Loucy (cell line): ENCODE data around the gene RPE.

Experiments
- H2AFZ ChIP-seq: fragments of 200-600 bp; sonication (generic); 2 replicates; pipeline ENCODE4 v1.6.0; 2016; ENCODE audit warnings: antibody characterized with exemption, mild to moderate bottlenecking, low read length, moderate library complexity
- H3F3A ChIP-seq: fragments of 200-600 bp; 2 replicates; pipeline ENCODE4 v1.6.0; 2016; ENCODE audit warnings: antibody characterized with exemption, low read depth, mild to moderate bottlenecking
- H3K27me3 ChIP-seq: fragments of 200-600 bp; sonication (generic); 2 replicates; pipeline ENCODE4 v1.6.1; 2014; ENCODE audit warnings: low read length, mild to moderate bottlenecking; ENCODE audit not compliant: insufficient read depth, poor library complexity, severe bottlenecking
- H3K36me3 ChIP-seq: fragments of 200-600 bp; sonication (generic); 2 replicates; pipeline ENCODE4 v1.6.1; 2016; ENCODE audit warnings: low read length; ENCODE audit not compliant: insufficient read depth
- H3K4me1 ChIP-seq: fragments of 200-600 bp; sonication (generic); 2 replicates; pipeline ENCODE4 v1.5.1; 2014; ENCODE audit warnings: low read length, mild to moderate bottlenecking; ENCODE audit not compliant: insufficient read depth, poor library complexity, severe bottlenecking
- H3K4me2 ChIP-seq: fragments of 200-600 bp; sonication (generic); 2 replicates; pipeline ENCODE4 v1.6.0; 2014; ENCODE audit warnings: antibody characterized with exemption, low read length, low read depth, mild to moderate bottlenecking; ENCODE audit not compliant: poor library complexity, severe bottlenecking
- H3K4me3 ChIP-seq: fragments of 200-600 bp; sonication (generic); 2 replicates; pipeline ENCODE4 v1.5.1; 2014; ENCODE audit warnings: low read length, mild to moderate bottlenecking, mixed read lengths; ENCODE audit not compliant: poor library complexity, severe bottlenecking
- H3K79me2 ChIP-seq: fragments of 200-600 bp; sonication (generic); 2 replicates; pipeline ENCODE4 v1.6.1; 2014; ENCODE audit warnings: low read length; ENCODE audit not compliant: insufficient read depth
- H3K9ac ChIP-seq: fragments of 200-600 bp; sonication (generic); 2 replicates; pipeline ENCODE4 v1.6.0; 2014; ENCODE audit warnings: mild to moderate bottlenecking, low read depth, low read length, moderate library complexity; ENCODE audit not compliant: poor library complexity, severe bottlenecking
- H3K9me2 ChIP-seq: fragments of 200-600 bp; sonication (generic); replicated peaks from 2 replicates; pipeline ENCODE4 v1.6.1; 2016; ENCODE audit warnings: low read depth, low read length, mixed read lengths
- H3K9me3 ChIP-seq: fragments of 200-600 bp; sonication (generic); 2 replicates; pipeline ENCODE4 v1.6.1; 2014; ENCODE audit warnings: mild to moderate bottlenecking, antibody characterized with exemption, low read length, low read depth; ENCODE audit not compliant: insufficient read depth
- H4K20me1 ChIP-seq: fragments of 200-600 bp; sonication (generic); 2 replicates; pipeline ENCODE4 v1.6.0; 2014; ENCODE audit warnings: antibody characterized with exemption, low read length, mild to moderate bottlenecking; ENCODE audit not compliant: insufficient read depth, poor library complexity, severe bottlenecking
- EZH2phosphoT487 ChIP-seq: fragments of 200-600 bp; IDR thresholded peaks from 2 replicates; pipeline ENCODE4 v1.6.1; 2018; ENCODE audit warnings: antibody characterized with exemption, mild to moderate bottlenecking, moderate library complexity, borderline replicate concordance
- TF ChIP-seq, protein P1 (sequence below): fragments of 200-600 bp; sonication (generic); conservative IDR thresholded peaks from 2 replicates; pipeline ENCODE4 v1.5.1; 2014; ENCODE audit warnings: mild to moderate bottlenecking, antibody characterized with exemption, low read length

RPE gene

DNA sequence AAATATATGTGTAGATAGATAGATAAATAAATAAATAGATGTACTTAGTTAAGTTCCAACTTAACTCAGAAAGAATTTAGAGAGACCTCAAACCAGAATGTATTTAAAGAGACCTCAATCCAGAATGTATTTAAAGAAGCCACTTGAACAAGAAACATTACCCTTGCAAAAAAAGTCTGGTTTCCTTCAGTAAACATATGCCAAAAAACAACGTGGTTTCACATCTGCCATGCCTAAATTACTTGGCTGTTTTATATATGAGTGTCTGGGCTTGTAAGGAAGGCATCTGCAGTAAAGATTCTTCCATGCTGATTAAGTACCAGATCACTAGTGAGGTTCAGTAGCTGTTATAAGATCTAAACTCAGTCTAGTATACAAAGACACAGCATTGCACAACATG, 29.1 kb upstream of the RPE start:
- Histone ChIP-seq H3K9me2 (no peaks in the 10 kb centered on the region), H2AFZ (no peak overlapping the region), H4K20me1 (no peaks in the 10 kb centered on the region), H3F3A (no peaks in the 10 kb centered on the region), H3K27me3 (no peaks in the 10 kb centered on the region), H3K9ac (no peak overlapping the region), H3K4me1 (no peaks in the 10 kb centered on the region), H3K36me3 (no peaks in the 10 kb centered on the region), H3K9me3 (no peaks in the 10 kb centered on the region), H3K4me2 (no peak overlapping the region), H3K79me2 (no peaks in the 10 kb centered on the region), H3K4me3 (no peak overlapping the region)
- TF ChIP-seq EZH2phosphoT487: no peak
- TF ChIP-seq, protein P1, sequence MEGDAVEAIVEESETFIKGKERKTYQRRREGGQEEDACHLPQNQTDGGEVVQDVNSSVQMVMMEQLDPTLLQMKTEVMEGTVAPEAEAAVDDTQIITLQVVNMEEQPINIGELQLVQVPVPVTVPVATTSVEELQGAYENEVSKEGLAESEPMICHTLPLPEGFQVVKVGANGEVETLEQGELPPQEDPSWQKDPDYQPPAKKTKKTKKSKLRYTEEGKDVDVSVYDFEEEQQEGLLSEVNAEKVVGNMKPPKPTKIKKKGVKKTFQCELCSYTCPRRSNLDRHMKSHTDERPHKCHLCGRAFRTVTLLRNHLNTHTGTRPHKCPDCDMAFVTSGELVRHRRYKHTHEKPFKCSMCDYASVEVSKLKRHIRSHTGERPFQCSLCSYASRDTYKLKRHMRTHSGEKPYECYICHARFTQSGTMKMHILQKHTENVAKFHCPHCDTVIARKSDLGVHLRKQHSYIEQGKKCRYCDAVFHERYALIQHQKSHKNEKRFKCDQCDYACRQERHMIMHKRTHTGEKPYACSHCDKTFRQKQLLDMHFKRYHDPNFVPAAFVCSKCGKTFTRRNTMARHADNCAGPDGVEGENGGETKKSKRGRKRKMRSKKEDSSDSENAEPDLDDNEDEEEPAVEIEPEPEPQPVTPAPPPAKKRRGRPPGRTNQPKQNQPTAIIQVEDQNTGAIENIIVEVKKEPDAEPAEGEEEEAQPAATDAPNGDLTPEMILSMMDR: no peak

DNA sequence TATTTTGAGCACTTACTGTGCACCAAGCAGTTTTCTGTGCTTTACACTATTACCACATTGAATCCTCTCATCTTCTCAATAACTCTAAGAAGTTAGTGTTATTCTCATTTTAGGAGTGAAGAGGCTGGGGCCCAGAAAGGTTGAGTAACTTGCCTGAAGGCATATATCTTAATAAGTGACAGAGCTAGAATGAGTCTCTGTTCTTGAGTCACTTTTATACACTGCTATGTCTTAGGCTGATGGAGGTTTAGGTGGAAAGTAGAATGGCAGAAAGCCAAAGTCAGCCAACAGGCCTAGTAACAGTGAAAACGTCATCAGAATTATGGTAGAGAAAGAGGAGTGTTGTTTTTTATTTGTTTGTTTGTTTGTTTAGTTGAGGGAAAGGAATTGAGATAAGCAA, 27.9 kb upstream of the RPE start:
- Histone ChIP-seq H3F3A (no peaks in the 10 kb centered on the region), H3K79me2 (no peaks in the 10 kb centered on the region), H3K36me3 (no peaks in the 10 kb centered on the region), H3K4me2 (no peak overlapping the region), H2AFZ (no peak overlapping the region), H3K4me3 (no peak overlapping the region), H3K9me2 (no peaks in the 10 kb centered on the region), H3K27me3 (no peaks in the 10 kb centered on the region), H4K20me1 (no peaks in the 10 kb centered on the region), H3K9ac (no peak overlapping the region), H3K9me3 (no peaks in the 10 kb centered on the region), H3K4me1 (no peaks in the 10 kb centered on the region)
- TF ChIP-seq, protein P1: no peak
- TF ChIP-seq EZH2phosphoT487: no peak

DNA sequence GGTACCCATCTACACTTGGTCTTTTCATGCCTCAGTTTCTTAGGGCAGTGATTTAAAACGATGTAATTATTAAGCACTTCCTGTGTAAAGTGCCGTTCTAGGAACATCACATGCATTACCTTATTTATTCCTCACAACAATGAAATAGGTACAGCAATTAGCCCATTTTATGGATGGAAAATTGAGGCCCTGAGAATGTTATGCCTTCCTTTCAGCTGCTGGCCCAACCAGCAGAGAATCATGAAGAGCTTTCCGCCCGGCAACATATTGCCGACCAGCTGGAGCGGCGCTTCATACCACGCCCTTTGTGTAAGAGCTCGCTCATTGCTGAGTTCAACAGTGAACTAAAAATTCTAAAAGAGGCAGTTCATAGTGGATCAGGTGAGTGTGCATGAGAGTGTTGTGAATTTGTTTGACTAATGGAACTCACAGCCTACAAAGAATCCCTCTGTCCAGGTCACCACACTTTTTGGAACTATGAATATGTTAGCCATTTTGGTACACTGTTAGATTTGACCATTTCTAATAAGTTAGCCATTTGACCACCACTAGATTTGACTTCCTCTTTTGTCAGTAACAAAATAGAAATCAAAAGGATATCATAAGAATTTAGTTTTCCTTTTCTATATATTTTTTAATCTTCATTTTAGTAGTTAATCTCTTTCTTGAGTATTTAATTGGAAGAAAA, 25.6 kb upstream of the RPE start:
- H3K4me1 ChIP-seq: no peaks in the 10 kb centered on the region
- H3K9ac ChIP-seq: no peak overlapping the region
- no peak overlapping the region for H3K4me3 ChIP-seq
- no peaks in the 10 kb centered on the region for H3K27me3 ChIP-seq
- no peaks in the 10 kb centered on the region for H3K9me3 ChIP-seq
- H3F3A ChIP-seq: no peaks in the 10 kb centered on the region
- no peaks in the 10 kb centered on the region for H4K20me1 ChIP-seq
- H3K4me2 ChIP-seq: no peak overlapping the region
- no peaks in the 10 kb centered on the region for H3K36me3 ChIP-seq
- no peaks in the 10 kb centered on the region for H3K9me2 ChIP-seq
- H2AFZ ChIP-seq: no peak overlapping the region
- H3K79me2 ChIP-seq: no peaks in the 10 kb centered on the region
- TF ChIP-seq, protein P1: no peak
- no peak for TF ChIP-seq EZH2phosphoT487
